ENCODE data around the gene ISYNA1. TPM values are rescaled to one million over a fixed set of nuclear protein-coding genes. Genes with fewer than 3 reads are reported as not detected.
A peak's percentile ranks its signal among the peaks of the same experiment; 100 is the strongest.

ISYNA1 gene
- total and polyA plus RNA-seq, 2 donors (not counting 3 experiments of a cell fraction or from before 2014, with no cell fraction given): 69.0 to 70.2 TPM

- dilution Hi-C loops (cut with MboI; ENCODE audit: extremely low pct_ligation_motif_present, low sequenced_read_pairs): no loop called here
- Histone ChIP-seq H3K9me1 (replicated peaks; ENCODE audit: control insufficient read depth, extremely low read depth, insufficient read depth, low read length) (no peaks in the 10 kb centered on the region), H4K20me1 (replicated peaks; ENCODE audit: control insufficient read depth, extremely low read depth, insufficient read depth, low read length) (no peaks in the 10 kb centered on the region), H3K27ac (ENCODE audit: insufficient read depth, low read depth, low read length) (no peak overlapping the region), H3K4me3 (replicated peaks in 1 of 3; ENCODE audit: insufficient read depth in 1 of 3, low read depth in 1 of 3, low read length in 3 of 3) (no peak overlapping the region), H3K79me2 (ENCODE audit: control insufficient read depth, insufficient read depth, low read length) (no peaks in the 10 kb centered on the region), H3K36me3 (ENCODE audit: control insufficient read depth in 2 of 2, extremely low read depth in 1 of 2, insufficient read depth in 2 of 2, low read length in 2 of 2) (peaks cover 0 to 31% of the 10 kb centered on the region in 2 experiments), H3K27me3 (ENCODE audit: control insufficient read depth in 2 of 2, insufficient read depth in 2 of 2, low read length in 2 of 2) (no peaks in the 10 kb centered on the region), H3K4me2 (ENCODE audit: insufficient read depth, low read length) (no peak overlapping the region), H3K4me1 (ENCODE audit: control insufficient read depth, extremely low read depth, insufficient read depth, low read length) (no peaks in the 10 kb centered on the region), H3K9ac (replicated peaks; ENCODE audit: extremely low read depth, insufficient read depth, low read length) (no peak overlapping the region), H2AFZ (ENCODE audit: low read depth, low read length) (no peak overlapping the region), H3K9me3 (replicated peaks; ENCODE audit: control insufficient read depth, insufficient read depth, low read length) (no peaks in the 10 kb centered on the region)
- no peak for DNase-seq (ENCODE audit: low read depth, low spot score)
- intact Hi-C loops (cut with micrococcal nuclease): no loop called here
- ChIA-PET CTCF (interaction anchor here (0.7 kb wide), 1 partner anchor 8 kb away, joined by 3 read pairs; no protein-coding TSS in a partner anchor), POLR2A (no interaction called here)
- no TSS peak for BruUV-seq (replicated peaks)
- peak; percentile 33 for FAIRE-seq
- TF ChIP-seq CTCF (IDR thresholded peaks at IDR 0.05; ENCODE audit: extremely low read depth in 1 of 2, insufficient read depth in 1 of 2, low read depth in 1 of 2, low read length in 2 of 2) (no peak), MAX (IDR thresholded peaks at IDR 0.05; ENCODE audit: insufficient read depth, insufficient read length) (no peak), EZH2 (IDR thresholded peaks at IDR 0.05; ENCODE audit: borderline replicate concordance, low read depth, low read length, severe bottlenecking) (no peak), POLR2A (IDR thresholded peaks at IDR 0.05; ENCODE audit: low read depth, low read length) (no peak), GATA2 (IDR thresholded peaks at IDR 0.05; ENCODE audit: insufficient read depth, insufficient read length, low read depth, low read length) (no peak), FOS (IDR thresholded peaks at IDR 0.05; ENCODE audit: borderline replicate concordance, insufficient read depth, low read length) (no peak), JUN (IDR thresholded peaks at IDR 0.05; ENCODE audit: borderline replicate concordance, insufficient read depth, insufficient read length, low read depth) (no peak), POLR2AphosphoS5 (IDR thresholded peaks at IDR 0.05; ENCODE audit: insufficient read depth, low read depth, low read length) (no peak), MYC (IDR thresholded peaks at IDR 0.05; ENCODE audit: low read depth, low read length) (no peak)
Observed at GRCh38 chr19:18442941-18443340, 5.0 kb upstream of the ISYNA1 start.
